Loucy (cell line): ENCODE data around the gene F3.
A peak's percentile ranks its signal among the peaks of the same experiment; 100 is the strongest.

Source experiments
- H2AFZ ChIP-seq: fragments of 200-600 bp; sonication (generic); 2 replicates; pipeline ENCODE4 v1.6.0; 2016; ENCODE audit warnings: antibody characterized with exemption, mild to moderate bottlenecking, low read length, moderate library complexity
- H3F3A ChIP-seq: fragments of 200-600 bp; 2 replicates; pipeline ENCODE4 v1.6.0; 2016; ENCODE audit warnings: antibody characterized with exemption, low read depth, mild to moderate bottlenecking
- H3K27me3 ChIP-seq: fragments of 200-600 bp; sonication (generic); 2 replicates; pipeline ENCODE4 v1.6.1; 2014; ENCODE audit warnings: low read length, mild to moderate bottlenecking; ENCODE audit not compliant: insufficient read depth, poor library complexity, severe bottlenecking
- H3K36me3 ChIP-seq: fragments of 200-600 bp; sonication (generic); 2 replicates; pipeline ENCODE4 v1.6.1; 2016; ENCODE audit warnings: low read length; ENCODE audit not compliant: insufficient read depth
- H3K4me1 ChIP-seq: fragments of 200-600 bp; sonication (generic); 2 replicates; pipeline ENCODE4 v1.5.1; 2014; ENCODE audit warnings: low read length, mild to moderate bottlenecking; ENCODE audit not compliant: insufficient read depth, poor library complexity, severe bottlenecking
- H3K4me2 ChIP-seq: fragments of 200-600 bp; sonication (generic); 2 replicates; pipeline ENCODE4 v1.6.0; 2014; ENCODE audit warnings: antibody characterized with exemption, low read length, low read depth, mild to moderate bottlenecking; ENCODE audit not compliant: poor library complexity, severe bottlenecking
- H3K4me3 ChIP-seq: fragments of 200-600 bp; sonication (generic); 2 replicates; pipeline ENCODE4 v1.5.1; 2014; ENCODE audit warnings: low read length, mild to moderate bottlenecking, mixed read lengths; ENCODE audit not compliant: poor library complexity, severe bottlenecking
- H3K79me2 ChIP-seq: fragments of 200-600 bp; sonication (generic); 2 replicates; pipeline ENCODE4 v1.6.1; 2014; ENCODE audit warnings: low read length; ENCODE audit not compliant: insufficient read depth
- H3K9ac ChIP-seq: fragments of 200-600 bp; sonication (generic); 2 replicates; pipeline ENCODE4 v1.6.0; 2014; ENCODE audit warnings: mild to moderate bottlenecking, low read depth, low read length, moderate library complexity; ENCODE audit not compliant: poor library complexity, severe bottlenecking
- H3K9me2 ChIP-seq: fragments of 200-600 bp; sonication (generic); replicated peaks from 2 replicates; pipeline ENCODE4 v1.6.1; 2016; ENCODE audit warnings: low read depth, low read length, mixed read lengths
- H3K9me3 ChIP-seq: fragments of 200-600 bp; sonication (generic); 2 replicates; pipeline ENCODE4 v1.6.1; 2014; ENCODE audit warnings: mild to moderate bottlenecking, antibody characterized with exemption, low read length, low read depth; ENCODE audit not compliant: insufficient read depth
- H4K20me1 ChIP-seq: fragments of 200-600 bp; sonication (generic); 2 replicates; pipeline ENCODE4 v1.6.0; 2014; ENCODE audit warnings: antibody characterized with exemption, low read length, mild to moderate bottlenecking; ENCODE audit not compliant: insufficient read depth, poor library complexity, severe bottlenecking
- EZH2phosphoT487 ChIP-seq: fragments of 200-600 bp; IDR thresholded peaks from 2 replicates; pipeline ENCODE4 v1.6.1; 2018; ENCODE audit warnings: antibody characterized with exemption, mild to moderate bottlenecking, moderate library complexity, borderline replicate concordance
- TF ChIP-seq, protein P1 (sequence below): fragments of 200-600 bp; sonication (generic); conservative IDR thresholded peaks from 2 replicates; pipeline ENCODE4 v1.5.1; 2014; ENCODE audit warnings: mild to moderate bottlenecking, antibody characterized with exemption, low read length

The F3 gene

DNA sequence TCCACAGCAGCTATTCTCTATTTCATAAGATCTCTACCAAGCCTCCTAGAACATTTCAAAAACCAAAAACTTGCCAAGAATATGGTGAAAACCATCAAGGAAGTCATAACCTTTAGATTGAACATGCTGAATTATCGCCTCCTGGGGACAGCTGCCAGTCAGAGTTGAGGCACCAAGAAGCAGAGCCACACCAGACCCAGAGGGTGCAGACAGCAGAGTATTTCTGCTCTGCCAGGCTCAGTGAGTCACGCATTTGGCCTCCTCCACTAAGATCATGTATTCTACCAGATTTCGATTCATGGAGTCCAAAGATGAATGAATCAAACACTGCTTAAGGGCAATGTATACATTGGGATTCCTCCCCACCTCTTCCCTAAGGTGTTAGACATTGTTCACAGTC is 2.1 kb downstream of the F3 start:
- Histone ChIP-seq H3K9ac (no peak overlapping the region), H3K79me2 (no peaks in the 10 kb centered on the region), H3K4me3 (no peak overlapping the region), H3F3A (no peaks in the 10 kb centered on the region), H3K27me3 (no peaks in the 10 kb centered on the region), H4K20me1 (no peaks in the 10 kb centered on the region), H3K9me2 (no peaks in the 10 kb centered on the region), H3K4me1 (peaks cover 43% of the 10 kb centered on the region), H3K4me2 (peak overlapping the region; percentile 55), H2AFZ (no peak overlapping the region), H3K9me3 (no peaks in the 10 kb centered on the region), H3K36me3 (no peaks in the 10 kb centered on the region)
- TF ChIP-seq EZH2phosphoT487, result no peak
- TF ChIP-seq, protein P1, sequence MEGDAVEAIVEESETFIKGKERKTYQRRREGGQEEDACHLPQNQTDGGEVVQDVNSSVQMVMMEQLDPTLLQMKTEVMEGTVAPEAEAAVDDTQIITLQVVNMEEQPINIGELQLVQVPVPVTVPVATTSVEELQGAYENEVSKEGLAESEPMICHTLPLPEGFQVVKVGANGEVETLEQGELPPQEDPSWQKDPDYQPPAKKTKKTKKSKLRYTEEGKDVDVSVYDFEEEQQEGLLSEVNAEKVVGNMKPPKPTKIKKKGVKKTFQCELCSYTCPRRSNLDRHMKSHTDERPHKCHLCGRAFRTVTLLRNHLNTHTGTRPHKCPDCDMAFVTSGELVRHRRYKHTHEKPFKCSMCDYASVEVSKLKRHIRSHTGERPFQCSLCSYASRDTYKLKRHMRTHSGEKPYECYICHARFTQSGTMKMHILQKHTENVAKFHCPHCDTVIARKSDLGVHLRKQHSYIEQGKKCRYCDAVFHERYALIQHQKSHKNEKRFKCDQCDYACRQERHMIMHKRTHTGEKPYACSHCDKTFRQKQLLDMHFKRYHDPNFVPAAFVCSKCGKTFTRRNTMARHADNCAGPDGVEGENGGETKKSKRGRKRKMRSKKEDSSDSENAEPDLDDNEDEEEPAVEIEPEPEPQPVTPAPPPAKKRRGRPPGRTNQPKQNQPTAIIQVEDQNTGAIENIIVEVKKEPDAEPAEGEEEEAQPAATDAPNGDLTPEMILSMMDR, result peak; percentile 20; the same call in 1 of the 2 replicates

DNA sequence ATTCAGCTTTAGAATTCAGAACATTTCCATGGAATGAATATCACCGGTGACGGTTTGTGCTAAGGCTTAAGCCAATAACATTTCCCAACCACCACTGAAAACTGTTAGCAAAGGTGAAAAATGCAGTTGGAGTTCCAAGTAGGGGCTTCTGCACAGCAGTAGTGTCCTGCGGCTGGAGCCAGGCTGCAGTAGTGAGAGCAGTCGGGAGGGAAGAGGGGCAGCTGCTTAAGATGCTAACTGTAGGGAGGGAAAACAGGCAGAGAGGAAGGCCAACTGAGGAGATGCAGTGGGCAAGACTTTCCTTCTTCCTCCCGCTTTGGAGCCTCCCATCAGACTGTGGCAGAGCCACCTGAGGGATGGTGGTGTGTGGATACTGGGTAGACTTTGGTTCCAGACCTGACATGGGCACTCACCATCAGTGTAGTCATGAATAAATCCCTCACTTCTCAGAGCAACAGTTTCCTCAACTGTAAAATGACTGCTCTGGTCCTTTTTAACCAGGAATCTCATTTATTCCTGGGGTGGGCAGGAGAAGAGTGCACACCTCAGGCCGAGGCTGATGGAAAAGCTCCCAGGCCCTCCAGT is 3.2 kb downstream of the F3 start:
- Histone ChIP-seq H3K4me2 (peak overlapping the region; percentile 55), H3K36me3 (no peaks in the 10 kb centered on the region), H3K4me3 (no peak overlapping the region), H3K4me1 (peaks cover 43% of the 10 kb centered on the region), H3F3A (no peaks in the 10 kb centered on the region), H4K20me1 (no peaks in the 10 kb centered on the region), H3K9me3 (no peaks in the 10 kb centered on the region), H3K27me3 (no peaks in the 10 kb centered on the region), H3K9me2 (no peaks in the 10 kb centered on the region), H2AFZ (no peak overlapping the region), H3K79me2 (no peaks in the 10 kb centered on the region), H3K9ac (no peak overlapping the region)
- TF ChIP-seq, protein P1, result no peak
- no peak for TF ChIP-seq EZH2phosphoT487

DNA sequence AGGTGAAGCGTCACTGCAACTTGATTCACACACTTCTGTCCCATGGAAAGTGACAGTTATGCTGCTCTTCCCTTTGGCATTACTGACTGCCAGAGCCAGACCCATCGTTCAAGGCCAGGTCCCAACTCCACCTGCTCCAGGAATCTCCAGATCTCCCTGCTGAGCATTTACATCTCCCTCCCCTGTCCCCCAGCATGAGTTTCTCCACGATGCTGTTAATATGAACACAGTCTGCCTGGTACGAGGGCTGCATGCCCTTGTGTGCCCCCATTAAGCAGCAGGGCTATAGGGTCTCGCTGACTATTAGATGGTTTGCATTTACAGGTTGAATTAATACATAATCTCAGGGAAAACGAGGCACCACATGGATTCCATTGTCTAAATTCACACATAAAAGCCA is 4.3 kb downstream of the F3 start:
- TF ChIP-seq, protein P1, result no peak
- TF ChIP-seq EZH2phosphoT487, result no peak
- no peaks in the 10 kb centered on the region for H3K79me2 ChIP-seq
- no peak overlapping the region for H3K9ac ChIP-seq

More for the DNA sequence above, 4.3 kb downstream of the F3 start:
- Histone ChIP-seq H2AFZ (no peak overlapping the region), H3K9me3 (no peaks in the 10 kb centered on the region), H3K9me2 (no peaks in the 10 kb centered on the region), H3K27me3 (no peaks in the 10 kb centered on the region), H3F3A (no peaks in the 10 kb centered on the region), H3K36me3 (no peaks in the 10 kb centered on the region), H3K4me3 (no peak overlapping the region), H3K4me2 (peak overlapping the region; percentile 17), H4K20me1 (no peaks in the 10 kb centered on the region), H3K4me1 (peaks cover 34% of the 10 kb centered on the region)
